SK-N-SH (cell line): ENCODE measurements around the gene C17orf50. TPM values are rescaled to one million over a fixed set of nuclear protein-coding genes. Genes with fewer than 3 reads are reported as not detected.

Experiments
- CTCF ChIA-PET: fragments of 300-600, 350-600 bp; formaldehyde crosslinking; extraction: SDS; loops from one replicate; lab custom pipeline; 2021; lab: Yijun Ruan, JAX
- POLR2A ChIA-PET: fragments of 350-600 bp; sonication (Branson Sonifier 250); formaldehyde crosslinking; extraction: SDS; loops from one replicate; lab custom pipeline; 2020; ENCODE audit warnings: antibody characterized with exemption, inconsistent platforms; lab: Yijun Ruan, JAX
- DNase-seq: peaks from one replicate; pipeline ENCODE4 v3.0.0; 2012
- H2AFZ ChIP-seq: fragments of 200-600 bp; sonication (generic); 2 replicates; pipeline ENCODE4 v1.8.1; 2016; ENCODE audit warnings: antibody characterized with exemption, mild to moderate bottlenecking, low read depth
- H3F3A ChIP-seq: fragments of 200-600 bp; sonication (generic); replicated peaks from 2 replicates; pipeline ENCODE3; 2016; ENCODE audit warnings: antibody characterized with exemption, mild to moderate bottlenecking; ENCODE audit not compliant: insufficient read depth
- H3K27ac ChIP-seq, 2 experiments: fragments of 200-500 bp in 1 of 2; fragments of 200-600 bp in 1 of 2; sonication (Bioruptor generic) in 1 of 2; sonication (generic), shearing (Covaris generic) in 1 of 2; 2 replicates each; pipeline versions ENCODE4 v1.5.1 to v1.6.1; 2014 to 2016; ENCODE audit warnings: low read depth in 2 of 2, inconsistent platforms in 1 of 2, low read length in 1 of 2, mild to moderate bottlenecking in 1 of 2, mixed read lengths in 1 of 2
- H3K27me3 ChIP-seq: fragments of 200-600 bp; sonication (generic), shearing (Covaris generic); 2 replicates; pipeline ENCODE4 v1.6.1; 2016; ENCODE audit warnings: mixed run types; ENCODE audit not compliant: insufficient read depth
- H3K36me3 ChIP-seq, 2 experiments: fragments of 200-500 bp in 1 of 2; fragments of 200-600 bp in 1 of 2; sonication (Bioruptor generic) in 1 of 2; sonication (generic) in 1 of 2; replicated peaks in 1 of 2; 2 replicates each; pipeline versions ENCODE3 to v1.5.1; 2014 to 2016; ENCODE audit warnings: low read length in 1 of 2, mild to moderate bottlenecking in 1 of 2; ENCODE audit not compliant: insufficient read depth in 2 of 2, control insufficient read depth in 1 of 2
- H3K4me1 ChIP-seq, 2 experiments: fragments of 200-500 bp in 1 of 2; fragments of 200-600 bp in 1 of 2; sonication (Bioruptor generic) in 1 of 2; sonication (generic), shearing (Covaris generic) in 1 of 2; 2 replicates each; pipeline versions ENCODE4 v1.5.1 to v1.6.1; 2014 to 2016; ENCODE audit warnings: low read depth in 1 of 2, low read length in 1 of 2, mixed run types in 1 of 2; ENCODE audit not compliant: insufficient read depth in 2 of 2, control insufficient read depth in 1 of 2
- H3K4me2 ChIP-seq: fragments of 200-600 bp; sonication (generic), shearing (Covaris generic); 2 replicates; pipeline ENCODE4 v1.6.1; 2017; ENCODE audit warnings: mixed run types
- H3K4me3 ChIP-seq, 2 experiments: fragments of 200-500 bp in 1 of 2; fragments of 200-600 bp in 1 of 2; sonication (Bioruptor generic) in 1 of 2; sonication (generic), shearing (Covaris generic) in 1 of 2; 2 replicates each; pipeline versions ENCODE4 v1.5.1 to v1.8.1; 2014 to 2016; ENCODE audit warnings: low read depth in 2 of 2, inconsistent platforms in 1 of 2, low read length in 1 of 2, mild to moderate bottlenecking in 1 of 2, mixed read lengths in 1 of 2, moderate library complexity in 1 of 2
- H3K79me2 ChIP-seq: fragments of 200-600 bp; sonication (generic); 2 replicates; pipeline ENCODE4 v1.8.1; 2017; ENCODE audit warnings: mild to moderate bottlenecking; ENCODE audit not compliant: insufficient read depth
- H3K9ac ChIP-seq: fragments of 200-600 bp; sonication (generic); 2 replicates; pipeline ENCODE4 v1.6.1; 2017; ENCODE audit warnings: mixed run types
- H3K9me2 ChIP-seq: fragments of 200-600 bp; sonication (generic); 2 replicates; pipeline ENCODE4 v1.6.1; 2017; ENCODE audit warnings: mixed run types
- H3K9me3 ChIP-seq: fragments of 200-600 bp; sonication (generic); 2 replicates; pipeline ENCODE4 v1.6.1; 2017; ENCODE audit warnings: mixed run types, mild to moderate bottlenecking, moderate library complexity
- H4K20me1 ChIP-seq: fragments of 200-600 bp; sonication (generic); 2 replicates; pipeline ENCODE4 v1.6.1; 2017; ENCODE audit warnings: mild to moderate bottlenecking, mixed run types; ENCODE audit not compliant: insufficient read depth
- CHD2 ChIP-seq: fragments of 150-350 bp; IDR thresholded peaks from 2 replicates; pipeline ENCODE4 v1.6.1; 2018; ENCODE audit warnings: low read length; ENCODE audit not compliant: partially characterized antibody
- FOSL2 ChIP-seq: IDR thresholded peaks from 2 replicates; pipeline ENCODE4 v1.4.0; 2012; ENCODE audit warnings: low read depth, mild to moderate bottlenecking, moderate library complexity, borderline replicate concordance
- GABPA ChIP-seq: IDR thresholded peaks from 2 replicates; pipeline ENCODE4 v1.4.0; 2012; ENCODE audit warnings: low read depth, mild to moderate bottlenecking
- GATA2 ChIP-seq: sonication (generic); formaldehyde crosslinking; IDR thresholded peaks from 2 replicates; pipeline ENCODE4 v1.5.0; 2020; ENCODE audit warnings: mild to moderate bottlenecking, missing genetic modification reagents
- JUND ChIP-seq: IDR thresholded peaks from 2 replicates; pipeline ENCODE4 v1.4.0; 2012
- MEF2A ChIP-seq: IDR thresholded peaks from 2 replicates; pipeline ENCODE4 v1.4.0; 2012; ENCODE audit warnings: low read depth, borderline replicate concordance
- MXI1 ChIP-seq: IDR thresholded peaks from 2 replicates; pipeline ENCODE4 v1.6.1; 2012; ENCODE audit warnings: mild to moderate bottlenecking, low read depth, low read length, improper control_type of control experiment
- NFIC ChIP-seq: IDR thresholded peaks from 2 replicates; pipeline ENCODE4 v1.4.0; 2012; ENCODE audit warnings: borderline replicate concordance
- RCOR1 ChIP-seq: fragments of 150-350 bp; IDR thresholded peaks from 2 replicates; pipeline ENCODE4 v1.6.1; 2017; ENCODE audit warnings: antibody characterized with exemption, low read length
- RFX5 ChIP-seq: IDR thresholded peaks from 2 replicates; pipeline ENCODE4 v1.6.1; 2012; ENCODE audit warnings: mild to moderate bottlenecking, improper control_type of control experiment, low read length
- RXRA ChIP-seq: IDR thresholded peaks from 2 replicates; pipeline ENCODE4 v1.4.0; 2012; ENCODE audit warnings: low read depth, mild to moderate bottlenecking, borderline replicate concordance
- SMC3 ChIP-seq: IDR thresholded peaks from 2 replicates; pipeline ENCODE4 v1.6.1; 2012; ENCODE audit warnings: low read depth, low read length, improper control_type of control experiment
- TCF12 ChIP-seq: IDR thresholded peaks from 2 replicates; pipeline ENCODE4 v1.4.0; 2012
- TEAD4 ChIP-seq: IDR thresholded peaks from 2 replicates; pipeline ENCODE4 v1.4.0; 2012; ENCODE audit warnings: mild to moderate bottlenecking, borderline replicate concordance; ENCODE audit not compliant: insufficient read depth
- WGBS: methylation state at CpG from one replicate; pipeline ENCODE4 v1.1.6; 2017; ENCODE audit warnings: low lambda C conversion rate; 5-methylcytosine and 5-hydroxymethylcytosine counted together
- polyA plus RNA-seq, 3 experiments: library from polyadenylated mRNA; depleted of rRNA; stranded (reverse); fragments of >200 nt; gene quantifications; 2 replicates each; pipeline ENCODE4 v1.2.3, GENCODE V29; 2012
- TF ChIP-seq, protein P1 (sequence below): IDR thresholded peaks from 2 replicates; pipeline ENCODE4; 2012
- TF ChIP-seq, protein P2 (sequence below): fragments of 200-600 bp; sonication (generic); IDR thresholded peaks from 2 replicates; pipeline ENCODE4 v1.6.1; 2017; ENCODE audit warnings: antibody characterized with exemption, mild to moderate bottlenecking, moderate library complexity
- TF ChIP-seq, protein P3 (sequence below): fragments of 150-350 bp; IDR thresholded peaks from 2 replicates; pipeline ENCODE4 v1.6.1; 2017; ENCODE audit warnings: antibody characterized with exemption, low read length, low read depth, borderline replicate concordance
- TF ChIP-seq, protein P4 (sequence below): IDR thresholded peaks from 2 replicates; pipeline ENCODE4 v1.6.1; 2012; ENCODE audit warnings: mild to moderate bottlenecking, low read depth, low read length, moderate library complexity

The C17orf50 gene
- polyA plus RNA-seq, 1 of the 3 experiments (the other 2 are of a cell fraction) = 0.05 TPM

DNA sequence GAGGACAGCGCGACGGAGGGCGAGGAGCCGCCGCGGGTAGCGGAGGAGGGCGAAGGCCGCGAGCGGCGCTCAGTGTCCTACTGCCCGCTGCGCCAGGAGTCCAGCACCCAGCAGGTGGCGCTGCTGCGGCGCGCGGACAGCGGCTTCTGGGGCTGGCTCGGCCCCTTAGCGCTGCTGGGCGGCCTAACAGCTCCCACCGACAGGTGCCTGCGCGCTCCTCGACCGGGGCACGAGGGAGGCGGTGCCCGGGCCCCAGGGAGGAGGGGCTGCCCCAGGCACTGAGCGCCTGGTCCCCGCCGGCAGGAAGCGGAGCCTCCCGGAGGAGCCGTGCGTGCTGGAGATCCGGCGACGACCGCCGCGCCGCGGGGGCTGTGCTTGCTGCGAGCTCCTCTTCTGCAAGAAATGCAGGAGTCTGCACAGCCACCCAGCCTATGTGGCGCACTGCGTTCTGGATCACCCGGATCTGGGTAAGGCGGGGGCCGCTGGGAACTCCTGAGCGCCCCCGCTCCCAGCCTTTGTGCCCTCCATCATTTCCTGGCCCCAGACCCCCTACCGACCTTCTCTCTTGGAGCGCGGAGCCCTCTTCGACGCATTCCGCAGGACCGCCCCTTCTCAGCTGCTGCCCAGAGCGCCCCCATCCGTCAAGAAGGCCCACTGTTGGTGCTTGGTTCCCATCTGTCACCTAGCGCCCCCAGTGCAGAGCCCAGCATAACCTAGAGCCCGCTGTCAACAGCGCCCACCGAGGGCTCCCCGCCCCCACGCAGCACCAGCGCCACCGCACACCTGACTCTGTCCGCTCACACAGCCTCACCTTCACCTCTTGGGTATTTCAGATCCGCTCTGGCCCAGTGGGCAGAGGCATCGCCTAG is 3.7 kb downstream of the C17orf50 start (continued):
- TF ChIP-seq, protein P1, sequence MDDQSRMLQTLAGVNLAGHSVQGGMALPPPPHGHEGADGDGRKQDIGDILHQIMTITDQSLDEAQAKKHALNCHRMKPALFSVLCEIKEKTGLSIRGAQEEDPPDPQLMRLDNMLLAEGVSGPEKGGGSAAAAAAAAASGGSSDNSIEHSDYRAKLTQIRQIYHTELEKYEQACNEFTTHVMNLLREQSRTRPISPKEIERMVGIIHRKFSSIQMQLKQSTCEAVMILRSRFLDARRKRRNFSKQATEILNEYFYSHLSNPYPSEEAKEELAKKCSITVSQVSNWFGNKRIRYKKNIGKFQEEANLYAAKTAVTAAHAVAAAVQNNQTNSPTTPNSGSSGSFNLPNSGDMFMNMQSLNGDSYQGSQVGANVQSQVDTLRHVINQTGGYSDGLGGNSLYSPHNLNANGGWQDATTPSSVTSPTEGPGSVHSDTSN = 0 out of 2 replicates have a peak, but pooled peaks have one; percentile 6
- TF ChIP-seq MEF2A (no peak), RXRA (no peak), FOSL2 (no peak), TEAD4 (no peak), MXI1 (no peak; the same call in 1 of the 2 replicates), NFIC (no peak; the same call in 1 of the 2 replicates), RFX5 (no peak)
- TF ChIP-seq, protein P2, sequence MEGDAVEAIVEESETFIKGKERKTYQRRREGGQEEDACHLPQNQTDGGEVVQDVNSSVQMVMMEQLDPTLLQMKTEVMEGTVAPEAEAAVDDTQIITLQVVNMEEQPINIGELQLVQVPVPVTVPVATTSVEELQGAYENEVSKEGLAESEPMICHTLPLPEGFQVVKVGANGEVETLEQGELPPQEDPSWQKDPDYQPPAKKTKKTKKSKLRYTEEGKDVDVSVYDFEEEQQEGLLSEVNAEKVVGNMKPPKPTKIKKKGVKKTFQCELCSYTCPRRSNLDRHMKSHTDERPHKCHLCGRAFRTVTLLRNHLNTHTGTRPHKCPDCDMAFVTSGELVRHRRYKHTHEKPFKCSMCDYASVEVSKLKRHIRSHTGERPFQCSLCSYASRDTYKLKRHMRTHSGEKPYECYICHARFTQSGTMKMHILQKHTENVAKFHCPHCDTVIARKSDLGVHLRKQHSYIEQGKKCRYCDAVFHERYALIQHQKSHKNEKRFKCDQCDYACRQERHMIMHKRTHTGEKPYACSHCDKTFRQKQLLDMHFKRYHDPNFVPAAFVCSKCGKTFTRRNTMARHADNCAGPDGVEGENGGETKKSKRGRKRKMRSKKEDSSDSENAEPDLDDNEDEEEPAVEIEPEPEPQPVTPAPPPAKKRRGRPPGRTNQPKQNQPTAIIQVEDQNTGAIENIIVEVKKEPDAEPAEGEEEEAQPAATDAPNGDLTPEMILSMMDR = peak; percentile 62

DNA sequence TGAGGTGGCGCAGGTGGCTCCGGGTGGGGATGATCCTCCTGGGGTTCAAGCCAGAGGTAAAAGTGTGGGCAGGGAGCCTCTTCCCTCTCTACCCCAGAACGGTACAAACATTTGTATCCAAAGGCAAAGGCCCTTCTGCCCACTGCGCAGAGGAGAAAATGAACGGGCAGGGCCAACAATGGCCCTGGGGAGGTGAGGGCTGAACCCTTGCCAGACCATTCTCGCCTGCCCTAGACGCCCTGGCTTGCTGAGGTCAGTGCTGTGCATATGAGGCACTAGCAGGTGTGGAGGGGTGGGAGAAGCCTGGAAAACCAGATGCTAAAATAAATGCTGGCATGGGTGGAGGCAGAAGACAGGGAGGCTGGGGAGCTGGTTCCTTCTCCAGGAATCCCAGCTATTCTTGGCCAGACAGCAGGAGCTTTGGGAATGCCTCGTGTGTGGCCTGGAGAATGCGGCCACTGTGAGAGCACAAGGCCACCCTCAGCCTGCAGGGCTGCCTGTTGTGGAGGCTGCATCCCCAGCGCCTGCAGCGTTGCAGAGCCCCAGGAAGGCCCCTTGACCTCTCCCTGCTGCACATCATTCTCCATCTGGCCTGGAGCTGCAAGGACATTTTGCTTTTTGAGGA is 4.5 kb downstream of the C17orf50 start:
- Histone ChIP-seq H3K27me3 (no peaks in the 10 kb centered on the region), H3K4me2 (no peak overlapping the region), H3K36me3 (no peaks in the 10 kb centered on the region), H2AFZ (no peak overlapping the region), H3K9ac (no peak overlapping the region), H3K79me2 (no peaks in the 10 kb centered on the region), H4K20me1 (no peaks in the 10 kb centered on the region), H3F3A (no peaks in the 10 kb centered on the region), H3K4me3 (no peak overlapping the region), H3K27ac (peak overlapping the region in 1 of 2 experiments; percentile 19; a peak in 1 of 4 replicates), H3K9me3 (no peaks in the 10 kb centered on the region), H3K9me2 (no peaks in the 10 kb centered on the region), H3K4me1 (peaks cover 0 to 15% of the 10 kb centered on the region in 2 experiments; a peak in 1 of 4 replicates)
- POLR2A ChIA-PET = interaction anchor here (1.7 to 3.2 kb wide), 2 partner anchors 11 to 43 kb away, joined by 7 to 65 read pairs; partner anchors contain the start of gene TAF15
- TF ChIP-seq SMC3 = no peak
- TF ChIP-seq RXRA = no peak
- TF ChIP-seq, protein P3, sequence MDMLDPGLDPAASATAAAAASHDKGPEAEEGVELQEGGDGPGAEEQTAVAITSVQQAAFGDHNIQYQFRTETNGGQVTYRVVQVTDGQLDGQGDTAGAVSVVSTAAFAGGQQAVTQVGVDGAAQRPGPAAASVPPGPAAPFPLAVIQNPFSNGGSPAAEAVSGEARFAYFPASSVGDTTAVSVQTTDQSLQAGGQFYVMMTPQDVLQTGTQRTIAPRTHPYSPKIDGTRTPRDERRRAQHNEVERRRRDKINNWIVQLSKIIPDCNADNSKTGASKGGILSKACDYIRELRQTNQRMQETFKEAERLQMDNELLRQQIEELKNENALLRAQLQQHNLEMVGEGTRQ = no peak
- no peak for TF ChIP-seq RCOR1
- TF ChIP-seq GATA2 (CRISPR knock-in tag) = no peak
- no peak for TF ChIP-seq MXI1
- TF ChIP-seq CHD2 = no peak
- TF ChIP-seq TCF12 = no peak
- TF ChIP-seq JUND = no peak
- no peak for TF ChIP-seq GABPA
- TF ChIP-seq, protein P4, sequence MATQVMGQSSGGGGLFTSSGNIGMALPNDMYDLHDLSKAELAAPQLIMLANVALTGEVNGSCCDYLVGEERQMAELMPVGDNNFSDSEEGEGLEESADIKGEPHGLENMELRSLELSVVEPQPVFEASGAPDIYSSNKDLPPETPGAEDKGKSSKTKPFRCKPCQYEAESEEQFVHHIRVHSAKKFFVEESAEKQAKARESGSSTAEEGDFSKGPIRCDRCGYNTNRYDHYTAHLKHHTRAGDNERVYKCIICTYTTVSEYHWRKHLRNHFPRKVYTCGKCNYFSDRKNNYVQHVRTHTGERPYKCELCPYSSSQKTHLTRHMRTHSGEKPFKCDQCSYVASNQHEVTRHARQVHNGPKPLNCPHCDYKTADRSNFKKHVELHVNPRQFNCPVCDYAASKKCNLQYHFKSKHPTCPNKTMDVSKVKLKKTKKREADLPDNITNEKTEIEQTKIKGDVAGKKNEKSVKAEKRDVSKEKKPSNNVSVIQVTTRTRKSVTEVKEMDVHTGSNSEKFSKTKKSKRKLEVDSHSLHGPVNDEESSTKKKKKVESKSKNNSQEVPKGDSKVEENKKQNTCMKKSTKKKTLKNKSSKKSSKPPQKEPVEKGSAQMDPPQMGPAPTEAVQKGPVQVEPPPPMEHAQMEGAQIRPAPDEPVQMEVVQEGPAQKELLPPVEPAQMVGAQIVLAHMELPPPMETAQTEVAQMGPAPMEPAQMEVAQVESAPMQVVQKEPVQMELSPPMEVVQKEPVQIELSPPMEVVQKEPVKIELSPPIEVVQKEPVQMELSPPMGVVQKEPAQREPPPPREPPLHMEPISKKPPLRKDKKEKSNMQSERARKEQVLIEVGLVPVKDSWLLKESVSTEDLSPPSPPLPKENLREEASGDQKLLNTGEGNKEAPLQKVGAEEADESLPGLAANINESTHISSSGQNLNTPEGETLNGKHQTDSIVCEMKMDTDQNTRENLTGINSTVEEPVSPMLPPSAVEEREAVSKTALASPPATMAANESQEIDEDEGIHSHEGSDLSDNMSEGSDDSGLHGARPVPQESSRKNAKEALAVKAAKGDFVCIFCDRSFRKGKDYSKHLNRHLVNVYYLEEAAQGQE = no peak
- TF ChIP-seq, protein P1 = no peak
- CTCF ChIA-PET = interaction anchor here (0.8 to 31.2 kb wide), 20 partner anchors 12 to 186 kb away, joined by 3 to 809 read pairs (median 16); partner anchors contain the start of genes GAS2L2, MMP28, PEX12 and RASL10B
- peak; percentile 35 for DNase-seq
- 84% methylated on average over 10 of the region's 11 CpGs for WGBS
